HCT116 (cell line): ENCODE data around the gene NAA60. TPM values are rescaled to one million over a fixed set of nuclear protein-coding genes. Genes with fewer than 3 reads are reported as not detected.
A peak's percentile ranks its signal among the peaks of the same experiment; 100 is the strongest.

Source experiments
- ATAC-seq: fragments of 200-7000 bp; cut with Tn5 transposase; 2 replicates; pipeline ENCODE4 v1.9.1; 2020; ENCODE audit warnings: mild to moderate bottlenecking, moderate library complexity
- BruUV-seq: library from RNA; stranded (reverse); fragments of 400-500 nt; replicated peaks from 2 replicates; lab custom pipeline; 2021; lab: Mats Ljungman, UMichigan
- CTCF ChIA-PET: fragments of 300-600 bp; sonication (Branson Sonifier 250); formaldehyde crosslinking; loops from one replicate; lab custom pipeline; 2021; ENCODE audit warnings: antibody characterized with exemption; lab: Charles Lee
- POLR2A ChIA-PET: fragments of 300-600, 350-600 bp; sonication (Branson Sonifier 250); formaldehyde crosslinking; loops from one replicate; lab custom pipeline; 2021; ENCODE audit warnings: antibody characterized with exemption; lab: Charles Lee
- RAD21 ChIA-PET, 2 experiments: fragments of 300-600 bp; sonication (Branson Sonifier 250); formaldehyde crosslinking; loops; one replicate each; lab custom pipeline; 2023; ENCODE audit warnings: low total read pairs in 2 of 2; ENCODE audit not compliant: uncharacterized antibody in 2 of 2, unreplicated experiment in 2 of 2, low non-redundant PET in 1 of 2; lab: Charles Lee
- DNase-seq: peaks from one replicate; pipeline ENCODE4 v3.0.0-alpha.2; 2010; ENCODE audit warnings: low read depth, low spot score
- H2AFZ ChIP-seq: fragments of 200-600 bp; shearing (Covaris generic), sonication (generic); 2 replicates; pipeline ENCODE4 v1.6.1; 2017; ENCODE audit warnings: low read depth, mixed run types, mixed read lengths, antibody characterized with exemption, low read length; ENCODE audit not compliant: poor library complexity, severe bottlenecking
- H3K27ac ChIP-seq: 2 replicates; pipeline ENCODE4 v1.5.1; 2012; ENCODE audit warnings: low read depth, low read length
- H3K27me3 ChIP-seq: fragments of 200-600 bp; sonication (generic); 2 replicates; pipeline ENCODE4 v1.6.1; 2016; ENCODE audit warnings: mixed run types, low read length, mixed read lengths; ENCODE audit not compliant: insufficient read depth
- H3K36me3 ChIP-seq, 2 experiments: fragments of 200-500 bp in 1 of 2; fragments of 200-600 bp in 1 of 2; sonication (Bioruptor generic) in 1 of 2; sonication (generic) in 1 of 2; 2 replicates each; pipeline versions ENCODE4 v1.5.1 to v1.6.1; 2014 to 2016; ENCODE audit warnings: low read length in 2 of 2, inconsistent platforms in 1 of 2, mixed read lengths in 1 of 2, mixed run types in 1 of 2; ENCODE audit not compliant: insufficient read depth in 2 of 2, control insufficient read depth in 1 of 2
- H3K4me1 ChIP-seq, 2 experiments: fragments of 200-600 bp in 1 of 2; sonication (generic) in 1 of 2; 2 replicates each; pipeline versions ENCODE4 v1.5.1 to v1.6.1; 2012 to 2017; ENCODE audit warnings: low read length in 2 of 2, inconsistent platforms in 1 of 2, mild to moderate bottlenecking in 1 of 2, mixed read lengths in 1 of 2, mixed run types in 1 of 2, moderate library complexity in 1 of 2; ENCODE audit not compliant: insufficient read depth in 2 of 2, control insufficient read depth in 1 of 2
- H3K4me2 ChIP-seq: fragments of 200-600 bp; sonication (generic); 2 replicates; pipeline ENCODE4 v1.6.1; 2017; ENCODE audit warnings: mixed run types, low read length, mixed read lengths
- H3K4me3 ChIP-seq, 2 experiments: fragments of 200-600 bp in 1 of 2; sonication (generic) in 1 of 2; replicated peaks in 1 of 2; 2 replicates each; pipeline ENCODE4 v1.5.1; 2011 to 2016; ENCODE audit warnings: low read length in 2 of 2, control low read depth in 1 of 2, low read depth in 1 of 2, mild to moderate bottlenecking in 1 of 2, mixed read lengths in 1 of 2, mixed run types in 1 of 2
- H3K79me2 ChIP-seq: fragments of 200-600 bp; sonication (generic); 2 replicates; pipeline ENCODE4 v1.6.1; 2017; ENCODE audit warnings: mild to moderate bottlenecking, mixed run types, low read length, moderate library complexity, mixed read lengths; ENCODE audit not compliant: insufficient read depth
- H3K9ac ChIP-seq: fragments of 200-600 bp; sonication (generic); 2 replicates; pipeline ENCODE4 v1.6.1; 2016; ENCODE audit warnings: low read length, mixed read lengths
- H3K9me2 ChIP-seq: fragments of 200-600 bp; sonication (generic), shearing (Covaris generic); 2 replicates; pipeline ENCODE4 v1.6.1; 2017; ENCODE audit warnings: mixed run types, mild to moderate bottlenecking, moderate library complexity; ENCODE audit not compliant: insufficient read depth
- H3K9me3 ChIP-seq, 2 experiments: fragments of 200-500 bp in 1 of 2; fragments of 200-600 bp in 1 of 2; sonication (Bioruptor generic) in 1 of 2; sonication (generic) in 1 of 2; 2 replicates each; pipeline ENCODE4 v1.6.1; 2014 to 2017; ENCODE audit warnings: low read length in 2 of 2, mixed read lengths in 2 of 2, inconsistent platforms in 1 of 2, low read depth in 1 of 2, mild to moderate bottlenecking in 1 of 2, mixed run types in 1 of 2, moderate library complexity in 1 of 2; ENCODE audit not compliant: control insufficient read depth in 1 of 2, insufficient read depth in 1 of 2
- H4K20me1 ChIP-seq: fragments of 200-600 bp; sonication (generic), shearing (Covaris generic); 2 replicates; pipeline ENCODE4 v1.6.1; 2017; ENCODE audit warnings: mixed run types, mild to moderate bottlenecking, moderate library complexity; ENCODE audit not compliant: insufficient read depth
- ATF3 ChIP-seq: IDR thresholded peaks from 2 replicates; pipeline ENCODE4 v1.6.1; 2012
- CEBPB ChIP-seq: IDR thresholded peaks from 2 replicates; pipeline ENCODE4 v1.6.1; 2012; ENCODE audit warnings: low read depth
- CTCF ChIP-seq, 3 experiments: fragments of 200-600 bp in 1 of 3; sonication (generic) in 1 of 3; IDR thresholded peaks in 2 of 3; conservative IDR thresholded peaks in 1 of 3; 2 replicates each; pipeline ENCODE4 v1.5.1; 2012 to 2017; ENCODE audit warnings: low read depth in 2 of 3, low read length in 2 of 3, antibody characterized with exemption in 1 of 3, borderline replicate concordance in 1 of 3, control low read depth in 1 of 3, mild to moderate bottlenecking in 1 of 3, mixed read lengths in 1 of 3, mixed run types in 1 of 3, moderate library complexity in 1 of 3; ENCODE audit not compliant: insufficient read depth in 1 of 3
- ELF1 ChIP-seq: IDR thresholded peaks from 2 replicates; pipeline ENCODE4 v1.6.1; 2012; ENCODE audit warnings: low read depth, borderline replicate concordance
- EZH2 ChIP-seq: fragments of 200-600 bp; sonication (generic); IDR thresholded peaks from 2 replicates; pipeline ENCODE4 v1.6.1; 2017; ENCODE audit warnings: antibody characterized with exemption, mixed run types
- FOSL1 ChIP-seq: IDR thresholded peaks from 2 replicates; pipeline ENCODE4 v1.6.1; 2012; ENCODE audit warnings: low read depth
- JUND ChIP-seq: IDR thresholded peaks from 2 replicates; pipeline ENCODE4 v1.6.1; 2012
- MAX ChIP-seq: IDR thresholded peaks from 2 replicates; pipeline ENCODE4 v1.6.1; 2012
- RAD21 ChIP-seq: IDR thresholded peaks from 2 replicates; pipeline ENCODE4 v1.6.1; 2012; ENCODE audit warnings: low read depth, mild to moderate bottlenecking
- REST ChIP-seq: IDR thresholded peaks from 2 replicates; pipeline ENCODE4 v1.6.1; 2012; ENCODE audit warnings: low read depth
- ZBTB33 ChIP-seq: IDR thresholded peaks from 2 replicates; pipeline ENCODE4 v1.6.1; 2011; ENCODE audit warnings: mild to moderate bottlenecking, low read length, moderate library complexity; ENCODE audit not compliant: insufficient replicate concordance; ENCODE audit errors: extremely low read depth
- intact Hi-C: fragments of 100-400 bp; cut with micrococcal nuclease; formaldehyde crosslinking; loops from 2 replicates; pipeline ENCODE4 v1.10.0; 2022
- total RNA-seq: library from RNA; stranded (reverse); gene quantifications from one replicate; pipeline ENCODE4 v1.2.1, GENCODE V29; 2021; ENCODE audit not compliant: unreplicated experiment

NAA60 gene
- total RNA-seq, 1 experiment from 2014 or later = 32.2 TPM

GRCh38 chr16:3488801-3489200 is 45.3 kb downstream of the NAA60 start (continued):
- TF ChIP-seq MAX = no peak
- no peak for TF ChIP-seq ZBTB33
- no peak for TF ChIP-seq JUND
- TF ChIP-seq REST = no peak
- no peak for TF ChIP-seq EZH2
- TF ChIP-seq, all 23 proteins: peak for 0

GRCh38 chr16:3490911-3491629 is 47.6 kb downstream of the NAA60 start:
- CTCF ChIA-PET = interaction anchor here (0.6 kb wide), 1 partner anchor 29 kb away, joined by 4 read pairs; no protein-coding TSS in a partner anchor
- no peak for TF ChIP-seq ATF3
- no peak for TF ChIP-seq ELF1
- TF ChIP-seq CEBPB = no peak
- no peak for TF ChIP-seq REST
- TF ChIP-seq RAD21 = peak; percentile 38
- TF ChIP-seq CTCF (IDR thresholded peaks at IDR 0.05 in 2 of 3, conservative IDR thresholded peaks at IDR 0.05 in 1 of 3; ENCODE audit: borderline replicate concordance in 1 of 3, insufficient read depth in 1 of 3, low read depth in 2 of 3, low read length in 2 of 3) = 0 out of 6 replicates have a peak, but pooled peaks of 1 of the 3 experiments have one; percentile 8
- no peak for TF ChIP-seq FOSL1

More at GRCh38 chr16:3490911-3491629, 47.6 kb downstream of the NAA60 start:
- BruUV-seq = no TSS peak
- no peak overlapping the region for H3K27ac ChIP-seq
- DNase-seq (no peak), ATAC-seq (0 out of 2 replicates have a peak, but pooled peaks have one; percentile 16)
- ChIA-PET POLR2A (no interaction called here), RAD21 (no interaction called here)
- intact Hi-C loops = no loop called here
- H3K79me2 ChIP-seq = no peaks in the 10 kb centered on the region
- no peaks in the 10 kb centered on the region; a peak in 1 of 4 replicates for H3K36me3 ChIP-seq
- no peak overlapping the region for H3K4me3 ChIP-seq
- no peaks in the 10 kb centered on the region for H3K4me1 ChIP-seq
- no peaks in the 10 kb centered on the region for H3K9me2 ChIP-seq
- H3K27me3 ChIP-seq = no peaks in the 10 kb centered on the region
- H3K9ac ChIP-seq = no peak overlapping the region
- H2AFZ ChIP-seq = no peak overlapping the region
- no peaks in the 10 kb centered on the region for H3K9me3 ChIP-seq
- H4K20me1 ChIP-seq = no peaks in the 10 kb centered on the region
- no peak overlapping the region for H3K4me2 ChIP-seq
